Measurements from ENCODE around the gene HDGFL1. TPM values are rescaled to one million over a fixed set of nuclear protein-coding genes. Genes with fewer than 3 reads are reported as not detected.

The HDGFL1 gene
- total RNA-seq, 1 experiment from 2014 or later, result not detected

DNA sequence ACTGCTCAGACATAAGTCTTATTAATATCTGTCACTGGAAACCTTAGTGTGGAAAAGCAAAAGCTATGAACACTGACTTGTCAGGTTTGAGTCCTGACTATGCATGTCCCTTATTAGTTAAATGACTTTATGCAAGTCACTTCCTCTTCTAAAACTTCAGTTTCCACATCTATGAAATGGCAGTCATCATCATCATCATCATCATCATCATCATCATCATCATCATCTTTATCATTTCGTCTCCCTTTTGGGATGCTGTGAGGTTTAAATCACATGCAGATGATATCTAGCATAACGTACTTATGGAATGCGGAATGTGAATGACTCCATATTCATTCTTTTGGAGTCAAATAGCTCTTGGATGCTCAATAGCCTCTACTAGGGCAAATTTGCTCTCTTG, 24.5 kb downstream of the HDGFL1 start (continued):
- TF ChIP-seq, protein P1, sequence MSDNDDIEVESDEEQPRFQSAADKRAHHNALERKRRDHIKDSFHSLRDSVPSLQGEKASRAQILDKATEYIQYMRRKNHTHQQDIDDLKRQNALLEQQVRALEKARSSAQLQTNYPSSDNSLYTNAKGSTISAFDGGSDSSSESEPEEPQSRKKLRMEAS (CRISPR knock-in tag; IDR thresholded peaks at IDR 0.05), result no peak
- TF ChIP-seq, protein P2, sequence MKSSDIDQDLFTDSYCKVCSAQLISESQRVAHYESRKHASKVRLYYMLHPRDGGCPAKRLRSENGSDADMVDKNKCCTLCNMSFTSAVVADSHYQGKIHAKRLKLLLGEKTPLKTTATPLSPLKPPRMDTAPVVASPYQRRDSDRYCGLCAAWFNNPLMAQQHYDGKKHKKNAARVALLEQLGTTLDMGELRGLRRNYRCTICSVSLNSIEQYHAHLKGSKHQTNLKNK (CRISPR knock-in tag; IDR thresholded peaks at IDR 0.05), result no peak
- TF ChIP-seq TCF7 (CRISPR knock-in tag; IDR thresholded peaks at IDR 0.05; ENCODE audit: low read depth) (no peak), SMAD3 (CRISPR knock-in tag; IDR thresholded peaks at IDR 0.05; ENCODE audit: borderline replicate concordance) (no peak), NR2C2 (CRISPR knock-in tag; IDR thresholded peaks at IDR 0.05) (no peak), ZNF671 (CRISPR knock-in tag; IDR thresholded peaks at IDR 0.05) (no peak), ZNF138 (CRISPR knock-in tag; conservative IDR thresholded peaks at IDR 0.05) (no peak)
- TF ChIP-seq, protein P3, sequence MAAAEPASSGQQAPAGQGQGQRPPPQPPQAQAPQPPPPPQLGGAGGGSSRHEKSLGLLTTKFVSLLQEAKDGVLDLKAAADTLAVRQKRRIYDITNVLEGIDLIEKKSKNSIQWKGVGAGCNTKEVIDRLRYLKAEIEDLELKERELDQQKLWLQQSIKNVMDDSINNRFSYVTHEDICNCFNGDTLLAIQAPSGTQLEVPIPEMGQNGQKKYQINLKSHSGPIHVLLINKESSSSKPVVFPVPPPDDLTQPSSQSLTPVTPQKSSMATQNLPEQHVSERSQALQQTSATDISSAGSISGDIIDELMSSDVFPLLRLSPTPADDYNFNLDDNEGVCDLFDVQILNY (CRISPR knock-in tag; IDR thresholded peaks at IDR 0.05), result no peak
- TF ChIP-seq, protein P4, sequence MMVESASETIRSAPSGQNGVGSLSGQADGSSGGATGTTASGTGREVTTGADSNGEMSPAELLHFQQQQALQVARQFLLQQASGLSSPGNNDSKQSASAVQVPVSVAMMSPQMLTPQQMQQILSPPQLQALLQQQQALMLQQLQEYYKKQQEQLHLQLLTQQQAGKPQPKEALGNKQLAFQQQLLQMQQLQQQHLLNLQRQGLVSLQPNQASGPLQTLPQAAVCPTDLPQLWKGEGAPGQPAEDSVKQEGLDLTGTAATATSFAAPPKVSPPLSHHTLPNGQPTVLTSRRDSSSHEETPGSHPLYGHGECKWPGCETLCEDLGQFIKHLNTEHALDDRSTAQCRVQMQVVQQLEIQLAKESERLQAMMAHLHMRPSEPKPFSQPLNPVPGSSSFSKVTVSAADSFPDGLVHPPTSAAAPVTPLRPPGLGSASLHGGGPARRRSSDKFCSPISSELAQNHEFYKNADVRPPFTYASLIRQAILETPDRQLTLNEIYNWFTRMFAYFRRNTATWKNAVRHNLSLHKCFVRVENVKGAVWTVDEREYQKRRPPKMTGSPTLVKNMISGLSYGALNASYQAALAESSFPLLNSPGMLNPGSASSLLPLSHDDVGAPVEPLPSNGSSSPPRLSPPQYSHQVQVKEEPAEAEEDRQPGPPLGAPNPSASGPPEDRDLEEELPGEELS (CRISPR knock-in tag; IDR thresholded peaks at IDR 0.05), result no peak

DNA sequence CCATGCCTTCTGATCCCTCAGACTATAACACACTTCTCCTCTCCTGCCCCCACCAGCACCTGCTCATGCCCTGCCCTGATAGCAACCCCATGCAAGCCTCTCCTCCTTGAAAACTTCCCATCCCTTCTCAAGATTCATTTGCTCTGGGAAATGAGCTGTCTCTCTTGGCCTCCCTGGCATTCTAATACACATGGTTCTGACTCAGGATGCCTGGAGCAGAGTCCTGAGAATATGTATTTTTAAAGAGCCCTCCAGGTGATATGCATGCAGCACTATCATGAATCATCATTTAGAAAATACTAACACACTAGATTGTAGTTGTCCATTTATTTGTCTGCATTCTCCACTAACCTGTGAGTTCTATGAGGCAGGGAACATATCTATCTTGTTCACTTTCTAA, 26.6 kb downstream of the HDGFL1 start:
- CTCF ChIA-PET, result no interaction called here
- Mint-ChIP-seq H3K27ac (no peak overlapping the region), H3K4me3 (no peak overlapping the region)

DNA sequence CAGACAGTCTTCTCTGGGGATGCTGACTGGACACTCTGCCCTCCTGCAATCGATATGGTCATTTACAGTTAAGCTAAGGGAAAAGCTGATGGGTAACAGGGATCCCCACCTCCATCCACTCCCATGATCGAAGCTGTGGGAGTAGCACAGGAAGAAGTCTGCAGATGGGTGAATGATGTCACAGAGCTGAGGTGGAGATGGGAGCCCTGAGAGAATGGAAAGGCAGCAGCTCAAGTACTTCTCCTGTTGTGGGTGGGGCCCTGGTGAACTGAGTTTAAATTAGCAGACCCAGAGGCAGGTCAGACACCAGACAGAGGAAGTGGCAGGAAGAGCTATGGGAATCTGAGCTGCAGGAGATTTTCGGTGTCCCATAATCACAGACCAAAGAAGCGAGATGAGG, 29.0 kb downstream of the HDGFL1 start:
- Mint-ChIP-seq H3K4me3 (no peak overlapping the region), H3K9me3 (peaks cover 24% of the 10 kb centered on the region), H3K36me3 (peaks cover 20% of the 10 kb centered on the region), H3K27me3 (ENCODE audit: low read depth) (no peaks in the 10 kb centered on the region), H3K27ac (no peak overlapping the region), H3K4me1 (peaks cover 11% of the 10 kb centered on the region)
- ATAC-seq (peak; percentile 71), DNase-seq (ENCODE audit: low spot score) (no peak)
- ChIA-PET POLR2A (no interaction called here), CTCF (interaction anchor here (1.2 kb wide), 1 partner anchor 79 kb away, joined by 3 read pairs; no protein-coding TSS in a partner anchor)
- TF ChIP-seq, protein P5, sequence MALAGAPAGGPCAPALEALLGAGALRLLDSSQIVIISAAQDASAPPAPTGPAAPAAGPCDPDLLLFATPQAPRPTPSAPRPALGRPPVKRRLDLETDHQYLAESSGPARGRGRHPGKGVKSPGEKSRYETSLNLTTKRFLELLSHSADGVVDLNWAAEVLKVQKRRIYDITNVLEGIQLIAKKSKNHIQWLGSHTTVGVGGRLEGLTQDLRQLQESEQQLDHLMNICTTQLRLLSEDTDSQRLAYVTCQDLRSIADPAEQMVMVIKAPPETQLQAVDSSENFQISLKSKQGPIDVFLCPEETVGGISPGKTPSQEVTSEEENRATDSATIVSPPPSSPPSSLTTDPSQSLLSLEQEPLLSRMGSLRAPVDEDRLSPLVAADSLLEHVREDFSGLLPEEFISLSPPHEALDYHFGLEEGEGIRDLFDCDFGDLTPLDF (CRISPR knock-in tag; IDR thresholded peaks at IDR 0.05), result no peak
- TF ChIP-seq JUN (CRISPR knock-in tag; IDR thresholded peaks at IDR 0.05), result no peak
- TF ChIP-seq, protein P6, sequence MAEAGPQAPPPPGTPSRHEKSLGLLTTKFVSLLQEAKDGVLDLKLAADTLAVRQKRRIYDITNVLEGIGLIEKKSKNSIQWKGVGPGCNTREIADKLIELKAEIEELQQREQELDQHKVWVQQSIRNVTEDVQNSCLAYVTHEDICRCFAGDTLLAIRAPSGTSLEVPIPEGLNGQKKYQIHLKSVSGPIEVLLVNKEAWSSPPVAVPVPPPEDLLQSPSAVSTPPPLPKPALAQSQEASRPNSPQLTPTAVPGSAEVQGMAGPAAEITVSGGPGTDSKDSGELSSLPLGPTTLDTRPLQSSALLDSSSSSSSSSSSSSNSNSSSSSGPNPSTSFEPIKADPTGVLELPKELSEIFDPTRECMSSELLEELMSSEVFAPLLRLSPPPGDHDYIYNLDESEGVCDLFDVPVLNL (CRISPR knock-in tag; IDR thresholded peaks at IDR 0.05; ENCODE audit: borderline replicate concordance, low read depth), result no peak
- no peak for TF ChIP-seq ZNF121 (CRISPR knock-in tag; IDR thresholded peaks at IDR 0.05)
- TF ChIP-seq, protein P7, sequence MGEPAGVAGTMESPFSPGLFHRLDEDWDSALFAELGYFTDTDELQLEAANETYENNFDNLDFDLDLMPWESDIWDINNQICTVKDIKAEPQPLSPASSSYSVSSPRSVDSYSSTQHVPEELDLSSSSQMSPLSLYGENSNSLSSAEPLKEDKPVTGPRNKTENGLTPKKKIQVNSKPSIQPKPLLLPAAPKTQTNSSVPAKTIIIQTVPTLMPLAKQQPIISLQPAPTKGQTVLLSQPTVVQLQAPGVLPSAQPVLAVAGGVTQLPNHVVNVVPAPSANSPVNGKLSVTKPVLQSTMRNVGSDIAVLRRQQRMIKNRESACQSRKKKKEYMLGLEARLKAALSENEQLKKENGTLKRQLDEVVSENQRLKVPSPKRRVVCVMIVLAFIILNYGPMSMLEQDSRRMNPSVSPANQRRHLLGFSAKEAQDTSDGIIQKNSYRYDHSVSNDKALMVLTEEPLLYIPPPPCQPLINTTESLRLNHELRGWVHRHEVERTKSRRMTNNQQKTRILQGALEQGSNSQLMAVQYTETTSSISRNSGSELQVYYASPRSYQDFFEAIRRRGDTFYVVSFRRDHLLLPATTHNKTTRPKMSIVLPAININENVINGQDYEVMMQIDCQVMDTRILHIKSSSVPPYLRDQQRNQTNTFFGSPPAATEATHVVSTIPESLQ (CRISPR knock-in tag; IDR thresholded peaks at IDR 0.05), result no peak

More for the DNA sequence above, 26.6 kb downstream of the HDGFL1 start:
- peaks cover 10% of the 10 kb centered on the region for H3K36me3 Mint-ChIP-seq
- POLR2A ChIA-PET, result no interaction called here
- TF ChIP-seq ATF1 (CRISPR knock-in tag; IDR thresholded peaks at IDR 0.05) (no peak), NR3C1 (CRISPR knock-in tag; conservative IDR thresholded peaks at IDR 0.05; ENCODE audit: low read depth) (no peak)
- TF ChIP-seq, protein P8, sequence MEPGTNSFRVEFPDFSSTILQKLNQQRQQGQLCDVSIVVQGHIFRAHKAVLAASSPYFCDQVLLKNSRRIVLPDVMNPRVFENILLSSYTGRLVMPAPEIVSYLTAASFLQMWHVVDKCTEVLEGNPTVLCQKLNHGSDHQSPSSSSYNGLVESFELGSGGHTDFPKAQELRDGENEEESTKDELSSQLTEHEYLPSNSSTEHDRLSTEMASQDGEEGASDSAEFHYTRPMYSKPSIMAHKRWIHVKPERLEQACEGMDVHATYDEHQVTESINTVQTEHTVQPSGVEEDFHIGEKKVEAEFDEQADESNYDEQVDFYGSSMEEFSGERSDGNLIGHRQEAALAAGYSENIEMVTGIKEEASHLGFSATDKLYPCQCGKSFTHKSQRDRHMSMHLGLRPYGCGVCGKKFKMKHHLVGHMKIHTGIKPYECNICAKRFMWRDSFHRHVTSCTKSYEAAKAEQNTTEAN (CRISPR knock-in tag; IDR thresholded peaks at IDR 0.05), result no peak
- TF ChIP-seq, protein P9, sequence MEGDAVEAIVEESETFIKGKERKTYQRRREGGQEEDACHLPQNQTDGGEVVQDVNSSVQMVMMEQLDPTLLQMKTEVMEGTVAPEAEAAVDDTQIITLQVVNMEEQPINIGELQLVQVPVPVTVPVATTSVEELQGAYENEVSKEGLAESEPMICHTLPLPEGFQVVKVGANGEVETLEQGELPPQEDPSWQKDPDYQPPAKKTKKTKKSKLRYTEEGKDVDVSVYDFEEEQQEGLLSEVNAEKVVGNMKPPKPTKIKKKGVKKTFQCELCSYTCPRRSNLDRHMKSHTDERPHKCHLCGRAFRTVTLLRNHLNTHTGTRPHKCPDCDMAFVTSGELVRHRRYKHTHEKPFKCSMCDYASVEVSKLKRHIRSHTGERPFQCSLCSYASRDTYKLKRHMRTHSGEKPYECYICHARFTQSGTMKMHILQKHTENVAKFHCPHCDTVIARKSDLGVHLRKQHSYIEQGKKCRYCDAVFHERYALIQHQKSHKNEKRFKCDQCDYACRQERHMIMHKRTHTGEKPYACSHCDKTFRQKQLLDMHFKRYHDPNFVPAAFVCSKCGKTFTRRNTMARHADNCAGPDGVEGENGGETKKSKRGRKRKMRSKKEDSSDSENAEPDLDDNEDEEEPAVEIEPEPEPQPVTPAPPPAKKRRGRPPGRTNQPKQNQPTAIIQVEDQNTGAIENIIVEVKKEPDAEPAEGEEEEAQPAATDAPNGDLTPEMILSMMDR (IDR thresholded peaks at IDR 0.05), result no peak
- TF ChIP-seq, protein P5 (CRISPR knock-in tag; IDR thresholded peaks at IDR 0.05), result no peak
- H3K27me3 Mint-ChIP-seq (ENCODE audit: low read depth), result no peaks in the 10 kb centered on the region
- DNase-seq (ENCODE audit: low spot score) (no peak), ATAC-seq (no peak)
- H3K9me3 Mint-ChIP-seq, result peaks cover 11% of the 10 kb centered on the region
- peaks cover 11% of the 10 kb centered on the region for H3K4me1 Mint-ChIP-seq
